ENCODE results near the gene ZNF385B.

GRCh38 chr2:179686718-179687342 lies 174.6 kb downstream of the ZNF385B start:
- TF ChIP-seq CTCF (IDR thresholded peaks at IDR 0.05) (no peak), EZH2phosphoT487 (IDR thresholded peaks at IDR 0.05) (no peak), EZH2 (IDR thresholded peaks at IDR 0.05) (no peak)

Measured in neural progenitor cell (in vitro differentiated cells).